CD4-positive, alpha-beta T cell treated with Interleukin-2 at 100 ng/mL for 4 hours (primary cell): ENCODE data around the gene EHD2.
"Not testable (repeated sequence)": the region's sequence is repeated elsewhere in the genome, so short reads cannot be mapped to it uniquely, and the experiment has no call there.

Experiments
- DNase-seq: peaks from one replicate; pipeline ENCODE4 v3.0.0-alpha.2; 2020; ENCODE audit warnings: low spot score

Gene EHD2

GRCh38 chr19:47713046-47714021 is at the start of gene EHD2:
EHD2 (plus strand) TSS chr19:47713422; CDS start chr19:47716613, 3,191 bp downstream.
- peak; percentile 12 for DNase-seq

GRCh38 chr19:47663435-47663910 is 49.7 kb upstream of the EHD2 start:
- no peak for DNase-seq

- no peak for DNase-seq
These were observed 49.1 kb upstream of the EHD2 start for GRCh38 chr19:47663911-47664771.

- not testable (repeated sequence) for DNase-seq
These were observed 44.7 kb upstream of the EHD2 start for GRCh38 chr19:47668556-47668955.

- no peak for DNase-seq
These were observed 42.5 kb upstream of the EHD2 start for GRCh38 chr19:47670736-47671135.

GRCh38 chr19:47671499-47671898 is 41.7 kb upstream of the EHD2 start:
- no peak for DNase-seq

- DNase-seq, result no peak
These were observed 39.8 kb upstream of the EHD2 start for GRCh38 chr19:47673426-47673825.

GRCh38 chr19:47674548-47674947 is 38.7 kb upstream of the EHD2 start:
- no peak for DNase-seq

GRCh38 chr19:47675271-47675670 is 38.0 kb upstream of the EHD2 start:
- no peak for DNase-seq

GRCh38 chr19:47675859-47676258 is 37.4 kb upstream of the EHD2 start:
- no peak for DNase-seq

- no peak for DNase-seq
These were observed 36.4 kb upstream of the EHD2 start for GRCh38 chr19:47676811-47677210.

GRCh38 chr19:47679251-47679900 is 33.8 kb upstream of the EHD2 start:
- DNase-seq, result no peak

- DNase-seq, result no peak
These were observed 33.0 kb upstream of the EHD2 start for GRCh38 chr19:47679922-47680857.

- DNase-seq, result no peak
These were observed 32.3 kb upstream of the EHD2 start for GRCh38 chr19:47680858-47681332.

- no peak for DNase-seq
These were observed 31.8 kb upstream of the EHD2 start for GRCh38 chr19:47681388-47681787.

- no peak for DNase-seq
These were observed 31.3 kb upstream of the EHD2 start for GRCh38 chr19:47681936-47682335.

GRCh38 chr19:47682939-47683338 is 30.3 kb upstream of the EHD2 start:
- DNase-seq, result no peak

- DNase-seq, result no peak
These were observed 26.4 kb upstream of the EHD2 start for GRCh38 chr19:47686679-47687450.

- no peak for DNase-seq
These were observed 25.3 kb upstream of the EHD2 start for GRCh38 chr19:47687906-47688305.

- no peak for DNase-seq
These were observed 22.1 kb upstream of the EHD2 start for GRCh38 chr19:47691090-47691489.
